SK-MEL-5 (cell line): ENCODE data around the gene M1AP. TPM values are rescaled to one million over a fixed set of nuclear protein-coding genes. Genes with fewer than 3 reads are reported as not detected.

Experiments used
- DNase-seq: peaks from one replicate; pipeline ENCODE4 v3.0.0-alpha.2; 2016; ENCODE audit warnings: low read depth, low spot score
- in situ Hi-C: cut with HindIII; loops from 2 replicates; pipeline ENCODE4 v1.10.0; 2016; ENCODE audit warnings: low sequenced_read_pairs, high pct_unique_total_duplicates, low pct_unique_long_range_greater_than_20kb
- total RNA-seq: library from RNA; depleted of rRNA; stranded (reverse); fragments of >200 nt; shearing (Covaris generic); gene quantifications from 2 replicates; pipeline ENCODE4 v1.2.3, GENCODE V29; 2014

The M1AP gene
- total RNA-seq, 1 experiment from 2014 or later, result 0.08 TPM

DNA sequence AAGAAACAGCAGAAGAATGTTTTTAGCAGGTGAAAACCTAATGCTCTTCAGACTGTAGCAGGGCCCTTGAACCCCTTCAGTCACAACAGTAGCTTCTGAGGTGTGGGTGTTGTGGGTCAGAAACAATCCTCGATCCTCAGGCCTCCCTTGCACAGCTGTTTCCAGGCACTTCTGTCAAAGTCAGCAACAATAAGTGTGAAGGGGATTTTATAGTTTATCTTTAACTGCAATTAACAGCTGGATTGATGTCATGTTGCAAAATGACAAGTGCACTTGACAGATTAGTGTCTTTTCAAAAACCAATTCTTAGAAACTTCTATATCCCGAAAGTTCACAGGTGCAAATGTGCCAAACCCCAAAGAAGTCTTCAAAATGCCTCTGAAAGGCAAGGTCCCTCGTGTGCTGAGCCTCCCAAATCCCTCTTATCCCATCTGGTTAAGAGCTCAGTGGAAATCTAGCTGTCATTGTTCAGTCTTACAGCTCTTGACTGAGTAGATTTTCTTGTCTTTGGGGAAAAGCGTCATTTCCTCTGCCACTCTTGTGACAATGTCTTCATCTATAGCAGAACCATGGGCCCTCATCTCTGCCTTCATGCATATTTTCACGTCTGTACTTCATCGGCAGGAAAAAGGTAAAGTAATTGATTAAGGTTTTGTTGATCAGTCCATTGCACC is 29.6 kb downstream of the M1AP start:
- no peak for DNase-seq
- in situ Hi-C loops, result no loop called here

DNA sequence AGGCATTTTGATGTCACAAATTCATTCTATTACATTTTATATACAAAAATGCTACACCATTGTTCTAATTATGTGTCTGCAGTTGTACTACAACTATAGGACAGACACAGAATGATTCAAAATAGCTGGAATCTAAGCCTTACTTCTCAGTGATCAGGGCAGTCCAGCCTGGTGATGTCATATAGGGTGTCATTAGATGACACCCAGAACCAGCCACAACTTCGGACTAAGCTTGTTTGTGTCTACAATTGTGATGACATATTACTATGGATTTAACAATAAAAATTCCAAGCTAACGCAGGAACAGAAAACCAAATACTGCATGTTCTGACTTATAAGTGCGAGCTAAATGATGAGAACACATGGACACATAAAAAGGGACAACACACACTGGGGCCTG is 31.0 kb downstream of the M1AP start:
- no peak for DNase-seq
- in situ Hi-C loops, result no loop called here

DNA sequence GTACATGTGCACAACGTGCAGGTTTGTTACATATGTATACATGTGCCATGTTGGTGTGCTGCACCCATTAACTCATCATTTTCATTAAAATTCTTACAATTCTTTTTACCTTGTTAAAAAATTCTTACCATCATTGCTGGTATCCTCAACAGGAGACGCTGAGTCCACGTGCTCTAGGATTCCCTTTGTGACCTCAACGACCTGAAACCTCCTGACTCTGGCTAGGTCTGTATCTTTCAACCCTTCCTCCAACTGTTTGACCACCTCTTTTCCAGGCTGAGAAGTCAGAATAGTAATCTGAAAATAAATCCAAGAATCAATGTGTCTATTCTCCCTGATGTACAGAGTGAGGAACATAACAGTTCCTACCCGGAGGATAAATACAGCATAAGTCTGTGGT is 41.2 kb downstream of the M1AP start:
- DNase-seq, result no peak
- in situ Hi-C loops, result no loop called here

DNA sequence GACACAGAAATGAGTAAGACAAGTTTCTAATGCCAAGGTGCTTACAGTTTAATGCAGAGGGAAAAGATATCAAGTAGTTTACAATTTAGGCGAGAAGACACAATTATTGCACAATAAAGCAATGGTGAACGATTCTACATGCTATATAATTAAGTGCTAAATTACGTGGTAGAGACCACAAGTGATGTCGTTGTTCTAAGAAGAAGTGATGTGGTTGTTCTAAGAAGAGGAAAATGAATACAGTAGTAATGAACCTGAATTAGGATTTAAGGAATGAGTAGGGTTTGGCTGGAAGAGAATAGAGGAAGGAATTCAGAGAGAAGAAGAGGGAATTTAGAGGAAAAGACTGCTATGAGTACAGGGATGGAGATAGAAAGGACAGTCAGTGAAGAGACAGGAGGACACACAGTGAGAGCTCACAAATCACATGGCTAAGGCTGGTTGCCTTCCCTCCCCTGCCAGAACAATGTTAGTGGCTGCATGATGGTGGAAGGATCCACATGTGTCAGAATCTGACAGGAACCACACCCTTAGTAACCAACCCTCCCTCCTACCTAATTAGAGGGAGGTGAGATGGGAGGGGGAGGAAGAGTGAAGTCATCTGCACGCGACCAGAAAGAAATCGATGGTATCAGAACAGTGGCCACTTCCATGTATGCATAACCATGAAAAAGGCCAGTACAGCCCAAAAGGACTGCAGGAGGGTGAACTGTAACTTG is 44.7 kb downstream of the M1AP start:
- in situ Hi-C loops, result no loop called here
- no peak for DNase-seq

DNA sequence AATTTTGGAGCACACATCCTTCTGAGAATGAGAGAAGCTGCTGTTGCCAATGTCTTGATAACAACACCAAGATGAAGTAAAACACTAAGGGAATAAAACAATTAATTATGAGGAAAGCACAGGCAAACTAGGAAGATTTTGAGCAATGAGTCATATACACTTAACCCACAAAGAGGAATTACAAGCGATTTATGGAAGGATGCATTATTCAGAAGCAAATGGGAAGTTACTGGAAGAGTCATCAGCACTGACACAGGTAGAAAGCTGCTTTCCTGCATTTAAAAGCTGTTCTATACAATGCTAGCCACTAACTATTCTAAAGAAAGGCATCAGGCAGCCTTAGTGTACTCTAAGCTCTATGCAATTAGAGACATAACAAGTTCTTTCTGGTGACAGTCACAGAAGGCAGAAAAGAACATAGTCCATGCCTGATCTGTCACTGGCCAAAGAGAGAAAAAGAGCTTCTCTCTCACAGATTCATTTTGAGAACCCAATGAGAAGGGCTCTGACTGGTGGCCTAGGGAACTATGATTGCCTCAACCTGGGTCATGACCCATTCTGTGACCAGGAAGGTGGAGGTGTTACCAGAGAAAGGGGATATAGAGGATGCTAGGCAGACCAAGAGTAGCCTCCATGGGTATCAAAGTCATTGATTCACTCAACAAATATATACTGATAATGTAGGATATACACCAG is 45.4 kb downstream of the M1AP start:
- DNase-seq, result no peak
- in situ Hi-C loops, result no loop called here

DNA sequence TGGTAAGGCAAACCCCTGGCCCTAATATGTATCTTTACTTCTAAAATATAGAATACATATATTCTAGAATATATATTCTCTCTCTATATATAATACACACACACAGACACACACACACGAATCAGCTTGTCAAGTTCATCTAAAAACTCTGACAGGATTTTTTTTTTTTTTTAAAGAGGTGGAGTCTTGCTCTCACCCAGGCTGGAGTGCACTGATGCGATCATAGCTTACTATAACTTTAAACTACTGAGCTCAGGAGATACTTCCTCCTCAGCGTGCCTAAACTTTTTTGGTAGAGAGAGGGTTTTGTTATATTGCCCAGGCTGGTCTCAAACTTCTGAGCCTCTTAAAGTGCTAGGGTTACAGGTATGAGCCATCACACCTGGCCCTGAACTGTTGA is 48.5 kb downstream of the M1AP start:
- DNase-seq, result no peak
- in situ Hi-C loops, result no loop called here

DNA sequence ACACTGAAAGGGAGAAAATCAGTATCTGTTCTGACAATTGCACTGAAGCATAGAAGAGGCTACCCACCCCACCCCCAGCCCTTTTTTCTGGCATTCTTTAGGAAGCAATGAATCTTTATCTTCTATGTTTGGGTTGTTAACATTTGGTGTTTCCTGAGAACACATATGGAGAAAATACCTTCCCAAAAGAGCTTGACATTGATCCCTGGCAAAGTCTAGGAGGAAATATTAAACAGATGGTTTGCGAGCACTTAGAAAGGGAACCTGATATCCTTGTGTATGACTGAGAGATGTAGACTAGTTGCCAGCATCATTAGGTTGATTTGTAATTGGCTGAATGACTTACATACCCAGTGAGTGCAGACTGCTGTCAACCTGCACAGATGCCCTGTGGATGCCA is 50.7 kb downstream of the M1AP start:
- no peak for DNase-seq
- in situ Hi-C loops, result no loop called here

DNA sequence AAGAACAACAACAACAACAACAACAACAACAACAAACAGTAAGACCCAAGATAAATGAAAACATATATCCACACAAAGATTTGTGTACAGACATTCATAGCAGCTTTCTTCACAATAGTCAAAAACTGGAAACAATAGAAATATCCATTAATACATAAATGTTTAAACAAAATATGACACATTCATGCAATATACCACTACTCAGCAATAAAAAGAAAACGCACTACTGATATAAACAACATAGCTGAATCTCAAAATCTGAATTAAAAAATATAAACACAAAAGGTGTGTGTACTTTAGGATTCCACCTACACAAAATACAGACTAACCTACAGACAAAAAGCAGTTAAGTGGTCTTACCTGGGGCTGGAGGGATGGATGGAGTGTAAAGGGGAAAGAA is 51.5 kb downstream of the M1AP start:
- no peak for DNase-seq
- in situ Hi-C loops, result no loop called here

DNA sequence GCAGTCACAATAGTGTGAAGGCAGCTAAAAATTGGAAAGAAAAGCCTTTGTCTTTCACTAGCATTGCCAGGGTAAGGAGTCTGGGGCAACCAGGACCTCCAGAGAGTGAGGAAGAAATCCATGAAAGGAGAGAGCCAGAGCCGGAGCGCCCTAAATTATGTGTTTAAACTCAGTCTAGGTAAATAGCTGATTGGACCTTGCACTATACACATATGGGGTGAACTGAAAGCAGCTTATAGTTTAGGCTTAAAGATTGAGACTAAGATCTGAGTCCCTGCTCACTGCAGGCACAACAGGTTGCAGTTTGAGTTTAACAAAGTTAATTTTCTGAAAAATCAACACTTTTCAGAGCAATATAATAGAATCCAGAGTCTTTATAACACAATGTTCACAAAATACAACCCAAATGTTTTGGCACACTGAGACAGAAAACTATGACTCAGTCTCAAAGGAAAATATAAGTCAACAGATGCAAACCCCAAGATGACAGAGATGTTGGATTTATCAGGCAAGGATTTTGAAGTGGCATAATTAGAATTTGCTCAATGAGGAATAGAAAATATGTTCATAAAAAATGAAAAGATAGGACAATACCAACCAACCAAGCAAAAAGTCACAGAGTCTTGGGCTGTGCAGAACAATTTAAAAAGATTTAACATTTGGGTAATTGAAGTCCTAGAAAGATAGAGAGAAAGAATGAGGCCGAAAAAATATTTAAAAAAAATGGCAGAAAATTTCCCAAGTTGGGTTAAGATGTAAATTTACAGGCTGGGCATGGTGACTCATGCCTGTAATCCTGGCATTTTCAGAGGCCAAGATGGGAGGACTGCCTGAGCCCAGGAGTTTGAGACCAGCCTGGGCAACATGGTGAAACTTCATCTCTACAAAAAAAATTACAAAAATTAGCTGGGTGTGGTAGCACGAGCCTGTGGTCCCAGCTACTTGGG is 54.0 kb downstream of the M1AP start:
- no peak for DNase-seq
- in situ Hi-C loops, result no loop called here

DNA sequence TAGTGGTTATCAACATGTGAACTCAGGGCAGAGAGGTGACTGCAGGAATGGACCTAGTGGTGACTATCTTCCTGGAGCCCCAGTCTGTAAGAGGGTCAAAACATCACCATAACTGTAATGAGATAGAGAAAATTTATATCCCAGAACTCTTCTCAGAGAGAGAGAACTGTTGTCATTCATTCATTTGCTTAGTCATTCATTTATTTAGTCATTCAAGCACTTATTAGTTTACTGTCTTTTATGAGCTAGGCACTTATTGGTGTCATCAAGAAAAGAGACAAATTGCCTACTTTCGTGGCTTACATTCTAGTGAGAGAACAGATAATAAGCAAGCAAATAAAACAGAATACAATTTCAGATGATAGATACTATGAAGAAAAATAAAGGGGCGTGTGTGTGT is 59.5 kb downstream of the M1AP start:
- in situ Hi-C loops, result loop anchor here (5.0 kb wide), 1 partner anchor 51 kb away; no protein-coding TSS in a partner anchor
- no peak for DNase-seq

DNA sequence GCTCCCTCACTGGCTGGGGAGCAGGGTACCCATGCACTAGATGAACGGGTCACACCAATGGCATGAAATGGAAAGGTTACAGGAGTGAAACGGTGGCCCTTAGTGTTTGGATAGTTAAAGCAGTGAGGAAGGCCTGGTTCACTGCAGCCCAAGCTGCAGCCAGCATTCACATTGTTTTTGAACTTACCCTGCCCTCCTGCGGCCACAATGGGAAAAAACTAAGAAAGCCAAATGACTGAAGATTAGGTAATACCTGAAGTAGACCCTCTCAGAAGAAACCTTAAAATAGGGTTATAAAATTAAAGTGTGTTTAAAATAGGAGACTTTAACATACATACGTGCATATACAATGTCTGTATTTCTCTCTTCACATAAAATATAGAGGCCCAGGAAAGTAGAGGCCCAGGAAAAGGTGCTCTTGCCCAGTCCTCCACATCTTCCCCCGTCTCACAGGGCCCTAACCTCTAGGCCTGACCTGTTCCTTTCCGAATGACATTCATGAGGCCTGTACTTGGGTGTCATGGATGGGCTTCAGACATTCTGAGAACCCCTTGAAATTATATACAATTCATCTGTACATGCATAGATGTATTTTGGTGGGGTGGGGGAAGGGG is 60.4 kb downstream of the M1AP start:
- DNase-seq, result peak; percentile 89
- in situ Hi-C loops, result loop anchor here (5.0 kb wide), 1 partner anchor 50 kb away; no protein-coding TSS in a partner anchor

DNA sequence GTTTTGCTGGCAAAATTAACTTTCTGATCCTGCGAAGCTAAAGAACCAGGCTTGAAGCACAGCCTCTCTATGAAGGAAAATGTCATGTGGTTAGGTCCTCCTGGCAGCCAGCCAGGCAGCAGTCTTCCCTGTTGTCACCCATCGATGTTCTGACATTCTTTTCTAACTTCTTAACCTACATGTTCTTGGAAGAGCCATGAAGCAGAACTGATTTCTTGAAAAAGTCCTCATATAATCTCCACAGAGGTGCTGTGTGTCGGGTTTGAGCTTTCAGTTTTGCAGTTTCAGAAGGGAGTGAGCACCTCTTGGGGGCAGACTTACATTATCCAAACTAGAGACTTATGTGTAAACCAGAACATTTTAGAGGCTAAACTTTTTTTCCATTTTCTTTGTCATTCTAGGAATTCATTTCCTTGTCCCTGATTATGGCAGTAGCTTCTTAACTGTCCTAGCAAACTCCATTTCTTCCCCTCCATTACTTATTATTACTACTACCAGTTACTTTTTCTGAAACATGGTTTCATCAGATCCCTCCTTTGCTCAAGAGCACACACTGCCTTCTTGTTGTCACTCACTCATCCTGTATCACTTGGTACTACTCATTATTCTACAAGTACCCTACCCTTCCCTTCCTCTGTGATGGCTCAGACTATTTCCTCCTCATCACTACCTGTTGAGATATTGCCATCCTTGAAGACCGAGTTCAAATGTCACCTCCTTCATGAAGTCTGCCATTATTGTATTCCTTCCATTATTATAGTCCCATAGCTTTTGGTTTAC is 62.5 kb downstream of the M1AP start:
- DNase-seq, result peak; percentile 55
- in situ Hi-C loops, result loop anchor here (5.0 kb wide), 1 partner anchor 48 kb away; no protein-coding TSS in a partner anchor

DNA sequence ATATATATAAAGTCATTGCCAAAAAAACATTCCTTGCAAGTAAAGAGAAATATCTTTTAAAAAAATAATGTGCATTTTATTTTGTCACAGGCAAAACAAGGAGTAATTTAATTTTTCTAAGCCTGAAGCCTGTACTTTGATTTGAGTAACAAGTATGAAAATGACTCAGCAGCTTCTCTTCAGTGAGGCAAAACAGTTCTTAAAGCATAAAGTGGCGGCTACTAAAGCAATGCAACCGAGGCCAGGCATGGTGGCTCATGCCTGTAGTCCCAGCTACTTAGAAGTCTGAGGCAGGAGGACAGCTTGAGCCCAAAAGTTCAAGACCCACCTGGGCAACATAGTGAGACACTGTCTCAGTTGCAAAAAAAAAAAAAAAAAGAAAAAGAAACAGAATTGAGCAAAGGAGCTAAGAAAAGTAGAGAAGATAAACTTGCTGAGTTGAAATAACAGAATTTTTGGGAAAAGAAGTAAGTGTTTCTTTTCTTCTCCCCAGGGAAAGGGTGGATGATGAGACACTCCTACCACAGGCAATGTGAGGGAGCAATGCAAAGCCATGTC is 64.0 kb downstream of the M1AP start:
- in situ Hi-C loops, result no loop called here
- peak; percentile 39 for DNase-seq

DNA sequence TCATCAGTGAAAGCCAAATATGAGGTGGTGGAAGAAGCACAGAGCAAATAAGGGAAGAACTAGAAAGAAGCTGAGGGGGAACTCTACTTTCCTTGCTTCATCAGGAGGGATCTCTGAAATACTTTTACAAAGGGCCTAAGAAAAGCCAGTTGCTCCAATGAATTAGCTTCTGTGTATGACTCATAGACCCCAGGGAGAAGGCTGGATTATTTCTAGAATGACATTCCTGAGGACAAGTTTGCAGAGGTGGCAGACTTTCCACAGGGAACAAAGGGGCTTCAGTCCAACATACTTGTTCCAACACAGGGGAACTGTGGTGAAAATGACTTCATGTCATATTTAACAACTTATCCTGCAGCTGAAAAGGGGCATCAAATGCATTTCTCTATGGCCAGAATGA is 64.6 kb downstream of the M1AP start:
- DNase-seq, result peak; percentile 99
- in situ Hi-C loops, result no loop called here

DNA sequence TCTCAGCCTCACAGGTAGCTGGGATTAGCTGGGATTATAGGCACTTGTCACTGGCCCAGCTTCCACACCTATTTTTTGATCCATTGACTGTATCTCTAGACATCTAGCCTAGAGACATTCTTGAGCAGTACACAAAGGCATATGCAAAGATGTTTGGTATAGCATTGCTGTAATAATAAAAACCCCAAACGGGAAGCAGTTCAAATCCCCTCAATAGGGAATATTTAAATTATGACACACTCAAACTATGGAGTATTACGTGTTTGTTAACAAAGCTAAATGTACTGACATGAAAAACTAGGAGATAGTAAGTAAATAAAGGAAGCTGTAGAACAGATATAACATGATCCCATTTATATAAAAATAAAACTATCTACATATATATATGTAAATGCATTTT is 65.9 kb downstream of the M1AP start:
- in situ Hi-C loops, result no loop called here
- no peak for DNase-seq

DNA sequence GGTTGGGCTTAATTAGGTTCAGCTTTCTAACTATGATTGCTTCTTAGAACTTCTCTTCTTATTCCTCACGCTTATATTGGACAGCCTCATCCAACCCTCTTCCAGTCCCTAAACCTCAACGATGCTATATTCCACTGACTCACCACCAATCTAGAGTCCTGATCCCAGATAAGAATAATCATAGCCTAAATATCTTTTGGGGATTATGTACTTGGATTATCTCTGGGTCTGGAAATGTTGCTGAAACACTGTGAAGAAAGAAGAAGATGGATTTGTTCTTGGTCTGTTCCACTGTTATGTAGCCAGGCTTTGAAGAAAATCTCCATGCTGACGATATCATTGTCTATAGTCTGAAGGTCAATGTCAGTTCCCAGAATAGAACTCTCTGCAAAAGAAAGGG is 66.7 kb downstream of the M1AP start:
- in situ Hi-C loops, result no loop called here

More for the DNA sequence above, 66.7 kb downstream of the M1AP start:
- DNase-seq, result no peak
